ENCODE data around the gene OR51L1.

The OR51L1 gene

DNA sequence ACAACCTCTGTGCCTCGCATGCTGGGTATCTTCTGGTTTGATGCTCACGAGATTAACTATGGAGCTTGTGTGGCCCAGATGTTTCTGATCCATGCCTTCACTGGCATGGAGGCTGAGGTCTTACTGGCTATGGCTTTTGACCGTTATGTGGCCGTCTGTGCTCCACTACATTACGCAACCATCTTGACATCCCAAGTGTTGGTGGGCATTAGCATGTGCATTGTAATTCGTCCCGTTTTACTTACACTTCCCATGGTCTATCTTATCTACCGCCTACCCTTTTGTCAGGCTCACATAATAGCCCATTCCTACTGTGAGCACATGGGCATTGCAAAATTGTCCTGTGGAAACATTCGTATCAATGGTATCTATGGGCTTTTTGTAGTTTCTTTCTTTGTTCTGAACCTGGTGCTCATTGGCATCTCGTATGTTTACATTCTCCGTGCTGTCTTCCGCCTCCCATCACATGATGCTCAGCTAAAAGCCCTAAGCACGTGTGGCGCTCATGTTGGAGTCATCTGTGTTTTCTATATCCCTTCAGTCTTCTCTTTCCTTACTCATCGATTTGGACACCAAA, 52.2 kb downstream of the OR51L1 start:
- no peak for DNase-seq (ENCODE audit: low read depth in 2 of 2)

Data from stimulated activated CD8-positive, alpha-beta memory T cell treated with anti-CD3 and anti-CD28 coated beads, Interleukin-15, amount 100 ng/mL, for 48 hours (primary cell).